H7 (cell line): ENCODE results near the gene ADAMTSL1. TPM values are rescaled to one million over a fixed set of nuclear protein-coding genes. Genes with fewer than 3 reads are reported as not detected.

Experiments
- DNase-seq: peaks from one replicate; pipeline ENCODE4 v3.0.0; 2012
- H3K27me3 ChIP-seq: 2 replicates; pipeline ENCODE4 v1.6.0; 2011; ENCODE audit warnings: mild to moderate bottlenecking, low read length; ENCODE audit not compliant: control insufficient read depth, insufficient read depth
- H3K36me3 ChIP-seq: replicated peaks from 2 replicates; pipeline ENCODE4 v1.5.1; 2011; ENCODE audit warnings: low read length; ENCODE audit not compliant: control insufficient read depth, insufficient read depth
- H3K4me3 ChIP-seq: 2 replicates; pipeline ENCODE4 v1.5.1; 2011; ENCODE audit warnings: low read depth, mild to moderate bottlenecking, control low read depth, low read length, moderate library complexity; ENCODE audit not compliant: insufficient read depth
- total RNA-seq: library from RNA; depleted of rRNA; stranded (reverse); fragments of >200 nt; shearing (Covaris generic); gene quantifications from 2 replicates; pipeline ENCODE4 v1.2.3, GENCODE V29; 2014

The ADAMTSL1 gene
- total RNA-seq, 1 experiment from 2014 or later, result 1.8 TPM

DNA sequence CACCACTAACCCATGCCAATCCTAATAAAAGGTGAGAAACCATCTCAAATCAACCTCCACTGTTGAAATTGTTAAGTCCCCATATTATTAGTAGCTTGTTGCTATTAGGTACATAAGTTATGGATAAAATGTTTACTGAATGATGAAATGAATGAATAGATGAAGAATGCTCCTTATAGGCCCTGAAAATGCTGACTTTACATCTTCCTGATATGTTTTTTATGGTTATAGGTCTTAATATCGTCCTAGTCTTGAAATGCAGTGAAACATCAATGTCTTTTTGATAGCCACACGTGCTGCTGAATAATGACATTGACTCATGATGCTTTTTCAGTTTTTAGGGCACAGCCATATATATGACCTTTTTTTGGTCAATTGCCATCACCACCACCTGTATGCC lies 281.3 kb downstream of the ADAMTSL1 start:
- no peaks in the 10 kb centered on the region for H3K36me3 ChIP-seq

DNA sequence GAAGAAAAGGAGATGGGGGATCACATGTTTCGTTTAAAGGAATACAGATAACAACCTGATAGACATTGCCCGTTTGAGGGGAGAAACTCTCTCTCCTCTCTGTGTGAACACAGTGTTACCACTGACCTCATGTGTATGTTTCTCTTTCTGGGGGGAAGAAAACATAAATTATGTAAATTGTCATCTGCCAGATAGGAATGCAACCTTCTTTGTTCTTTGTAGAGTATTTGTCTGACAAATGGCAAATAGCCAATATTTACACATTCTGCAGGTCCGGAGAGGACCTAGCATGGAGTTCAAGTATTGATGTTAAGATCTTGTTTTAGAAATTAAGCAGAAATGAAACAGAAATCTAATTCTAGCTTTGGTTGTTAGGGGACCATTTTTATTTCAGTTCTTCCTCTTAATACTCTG lies 282.8 kb downstream of the ADAMTSL1 start:
- DNase-seq, result no peak
- Histone ChIP-seq H3K4me3 (no peak overlapping the region), H3K36me3 (no peaks in the 10 kb centered on the region), H3K27me3 (no peaks in the 10 kb centered on the region)

More for the DNA sequence above, 281.3 kb downstream of the ADAMTSL1 start:
- no peak for DNase-seq
- H3K4me3 ChIP-seq, result no peak overlapping the region
- H3K27me3 ChIP-seq, result no peaks in the 10 kb centered on the region

DNA sequence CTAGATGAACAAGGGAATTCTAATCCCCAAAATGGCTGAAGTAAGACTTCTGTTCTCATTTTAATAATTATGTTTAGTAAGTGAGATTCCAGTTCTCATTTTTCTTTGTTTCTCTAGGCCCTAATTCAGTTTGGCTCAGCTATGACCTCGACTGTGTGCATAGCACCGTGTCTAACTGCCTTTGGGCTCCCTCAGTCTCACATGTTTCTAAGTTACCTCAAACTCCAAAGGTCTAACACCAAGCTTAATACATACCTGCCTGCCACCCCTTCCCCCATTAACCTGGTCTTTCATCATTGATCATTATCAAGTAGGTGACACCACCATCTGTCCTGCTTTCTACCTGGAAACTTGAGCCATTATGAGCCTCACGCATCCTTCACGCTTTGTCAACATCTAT lies 285.9 kb downstream of the ADAMTSL1 start:
- Histone ChIP-seq H3K4me3 (no peak overlapping the region), H3K27me3 (no peaks in the 10 kb centered on the region), H3K36me3 (no peaks in the 10 kb centered on the region)
- no peak for DNase-seq

DNA sequence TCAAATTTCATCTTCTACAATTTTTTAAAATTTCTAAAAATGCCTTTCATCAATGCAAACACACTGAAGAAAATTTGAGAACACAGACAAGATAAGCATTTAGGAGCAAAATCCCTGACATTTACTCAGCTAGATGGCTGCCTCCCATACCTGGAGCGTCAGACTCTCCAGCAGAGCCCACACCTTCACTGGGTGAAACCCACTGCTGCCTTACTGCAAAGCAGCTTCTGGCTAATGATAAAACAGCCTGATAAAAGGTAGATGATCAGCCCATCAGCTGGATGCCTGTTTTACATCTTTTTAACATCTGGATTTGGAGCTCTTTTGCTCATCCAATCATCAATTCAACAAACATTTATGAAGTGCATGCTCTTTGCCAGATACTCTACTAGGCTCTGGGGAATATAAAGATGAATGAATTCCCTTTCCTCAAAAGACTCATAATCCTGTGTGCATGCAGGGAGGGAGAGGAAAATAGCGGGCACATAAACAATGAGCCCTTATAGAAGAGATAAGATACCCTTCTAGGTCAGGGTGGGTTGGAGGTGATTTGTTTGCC lies 287.9 kb downstream of the ADAMTSL1 start:
- H3K27me3 ChIP-seq, result no peaks in the 10 kb centered on the region
- no peak overlapping the region for H3K4me3 ChIP-seq
- no peak for DNase-seq
- H3K36me3 ChIP-seq, result no peaks in the 10 kb centered on the region

DNA sequence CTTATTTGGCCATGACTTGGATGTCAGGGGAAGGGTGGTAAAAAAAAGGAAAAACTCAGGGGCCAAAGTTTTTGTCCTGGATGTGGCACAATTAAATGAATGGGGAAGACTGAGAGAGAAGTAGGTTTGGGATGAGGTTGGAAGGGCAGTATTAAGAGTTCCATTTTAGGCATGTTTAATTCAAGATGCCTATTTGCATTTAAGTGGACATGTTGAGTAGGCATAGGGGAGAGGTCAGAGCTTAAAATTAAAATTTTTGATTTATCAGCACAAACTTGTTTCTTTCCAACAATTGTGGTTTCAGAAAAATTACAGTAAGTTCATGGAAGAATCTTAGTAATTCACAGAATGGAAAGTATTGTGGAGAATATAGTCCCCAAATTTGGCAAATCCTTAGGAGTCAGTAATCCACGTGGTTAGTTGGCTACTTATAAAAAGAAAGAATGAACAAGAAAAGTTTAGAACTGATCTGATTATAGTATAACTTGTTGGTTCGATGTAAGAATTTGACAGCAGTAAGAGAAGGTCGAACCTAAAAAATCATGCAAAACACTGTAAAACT lies 293.1 kb downstream of the ADAMTSL1 start:
- no peak for DNase-seq

DNA sequence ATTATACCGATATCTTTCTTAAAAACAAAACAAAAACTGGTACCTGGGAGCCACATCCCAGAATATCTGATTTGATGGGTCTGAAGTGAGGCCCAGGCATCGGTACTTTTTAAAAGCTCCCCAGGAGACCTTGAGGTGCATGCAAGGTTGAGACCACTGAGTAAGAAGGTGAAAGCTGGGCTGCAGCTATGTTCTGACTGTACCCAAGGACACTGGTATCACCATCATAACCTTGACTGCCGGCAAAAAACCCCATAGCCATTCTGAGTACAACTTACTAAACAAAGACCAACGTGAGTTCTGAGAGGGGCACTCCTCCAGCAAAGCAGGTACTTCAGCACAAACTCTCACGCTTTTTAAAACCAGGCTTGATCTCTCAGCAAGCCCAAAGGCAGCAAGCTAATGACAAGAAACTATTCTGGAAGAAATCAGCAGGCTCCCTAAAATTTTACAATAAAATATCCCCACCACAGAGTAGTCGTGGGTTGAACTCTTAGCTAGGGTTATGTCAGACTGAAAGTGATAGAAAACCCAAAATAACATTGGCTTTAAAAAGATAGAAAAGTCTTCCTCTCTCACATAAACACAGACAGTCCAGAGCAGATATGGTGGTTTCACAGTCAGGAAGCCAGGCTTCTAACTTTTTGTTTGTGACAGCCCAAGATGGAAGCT lies 295.1 kb downstream of the ADAMTSL1 start:
- no peaks in the 10 kb centered on the region for H3K27me3 ChIP-seq
- no peaks in the 10 kb centered on the region for H3K36me3 ChIP-seq
- no peak for DNase-seq
- no peak overlapping the region for H3K4me3 ChIP-seq

More for the DNA sequence above, 293.1 kb downstream of the ADAMTSL1 start:
- no peaks in the 10 kb centered on the region for H3K27me3 ChIP-seq
- H3K4me3 ChIP-seq, result no peak overlapping the region
- H3K36me3 ChIP-seq, result no peaks in the 10 kb centered on the region

DNA sequence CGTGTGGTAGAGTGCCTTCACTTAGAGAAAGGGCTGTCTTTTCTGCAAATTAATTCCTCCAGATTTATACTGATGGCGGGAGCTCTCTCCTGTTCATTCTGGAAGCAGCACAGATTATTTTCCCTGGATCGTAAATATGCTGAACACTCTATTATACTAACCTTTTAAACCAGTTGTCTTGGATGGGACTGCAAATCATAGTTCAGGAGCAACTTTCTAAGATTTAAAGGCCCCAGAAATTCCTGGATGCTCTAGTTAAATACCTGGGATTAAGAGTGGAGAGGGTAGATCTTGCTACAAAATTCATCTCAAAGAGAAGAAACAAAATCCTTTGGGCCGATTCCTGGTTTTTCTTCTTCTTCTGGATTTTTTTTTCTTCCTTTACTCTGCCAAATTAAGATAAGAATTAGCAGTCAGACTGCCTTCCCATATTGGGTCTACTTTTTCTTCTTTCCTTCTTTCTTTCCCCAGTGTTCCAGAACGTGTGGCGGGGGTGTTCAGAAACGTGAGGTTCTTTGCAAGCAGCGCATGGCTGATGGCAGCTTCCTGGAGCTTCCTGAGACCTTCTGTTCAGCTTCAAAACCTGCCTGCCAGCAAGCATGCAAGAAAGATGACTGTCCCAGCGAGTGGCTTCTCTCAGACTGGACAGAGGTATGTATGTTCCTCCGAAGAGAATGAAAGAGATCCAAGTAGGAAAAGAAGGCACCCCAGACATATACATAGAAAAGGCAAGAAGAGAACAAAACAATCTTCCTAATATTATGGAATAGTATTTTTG lies 296.4 kb downstream of the ADAMTSL1 start:
- H3K36me3 ChIP-seq, result no peaks in the 10 kb centered on the region
- no peak overlapping the region for H3K4me3 ChIP-seq
- DNase-seq, result no peak
- no peaks in the 10 kb centered on the region for H3K27me3 ChIP-seq

DNA sequence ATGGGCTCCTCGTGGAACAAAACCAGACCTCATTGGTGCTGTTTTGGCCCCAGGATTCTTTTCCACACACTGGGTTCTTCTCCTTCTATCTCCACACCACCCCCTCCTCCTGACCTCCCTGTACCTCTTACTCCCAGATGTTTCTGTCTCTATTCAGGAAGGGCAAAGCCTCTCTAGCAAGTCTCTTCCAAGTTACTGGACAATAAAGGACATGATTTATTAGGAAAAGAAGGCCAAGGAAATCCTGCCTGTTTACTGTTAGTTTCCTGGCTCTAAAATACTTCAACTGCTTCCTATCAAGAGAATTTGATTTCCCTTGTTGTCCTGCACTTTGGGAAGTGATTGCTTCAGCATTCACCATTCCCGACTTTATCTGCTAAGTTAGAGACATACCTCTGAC lies 297.1 kb downstream of the ADAMTSL1 start:
- H3K27me3 ChIP-seq, result no peaks in the 10 kb centered on the region
- H3K36me3 ChIP-seq, result no peaks in the 10 kb centered on the region
- H3K4me3 ChIP-seq, result no peak overlapping the region
- DNase-seq, result no peak

DNA sequence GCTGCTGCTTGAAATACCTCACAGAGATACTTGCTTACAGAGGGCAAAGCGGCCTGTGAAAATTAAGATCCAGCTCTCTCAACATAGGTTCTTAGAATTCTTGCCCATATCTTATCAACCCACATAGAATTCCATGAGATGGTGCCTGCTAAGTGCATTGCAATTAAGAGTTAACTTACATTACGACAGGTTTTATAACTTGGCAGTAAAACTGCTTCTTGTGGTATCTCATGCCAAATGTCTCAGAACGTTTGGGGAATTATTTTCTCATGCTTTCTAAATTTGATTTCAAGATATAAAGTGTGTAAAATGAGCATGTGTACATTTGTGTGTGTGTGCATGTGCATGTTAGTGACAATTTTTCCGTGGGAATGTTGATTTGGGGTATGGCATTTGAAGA lies 297.8 kb downstream of the ADAMTSL1 start:
- no peak for DNase-seq
- no peak overlapping the region for H3K4me3 ChIP-seq
- no peaks in the 10 kb centered on the region for H3K36me3 ChIP-seq
- H3K27me3 ChIP-seq, result no peaks in the 10 kb centered on the region

DNA sequence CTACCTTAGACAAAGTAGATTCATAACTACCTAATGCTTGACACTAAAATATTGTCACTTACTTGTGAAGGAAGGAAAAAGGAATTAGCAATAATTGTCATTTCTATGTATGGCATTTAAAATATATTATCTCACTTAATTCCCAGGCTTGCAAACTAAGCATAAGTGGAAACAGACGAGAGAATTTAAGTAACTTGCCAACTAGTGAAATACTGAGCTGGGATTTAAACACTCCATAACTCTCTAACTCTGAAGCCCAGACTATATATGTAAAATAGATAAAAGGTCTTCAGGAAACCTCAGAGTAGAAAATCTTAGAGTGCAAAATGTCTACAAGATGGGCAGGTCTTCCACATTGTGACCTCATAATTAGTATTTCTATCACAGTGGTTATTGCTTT lies 301.3 kb downstream of the ADAMTSL1 start:
- Histone ChIP-seq H3K4me3 (no peak overlapping the region), H3K36me3 (no peaks in the 10 kb centered on the region), H3K27me3 (no peaks in the 10 kb centered on the region)
- DNase-seq, result no peak

DNA sequence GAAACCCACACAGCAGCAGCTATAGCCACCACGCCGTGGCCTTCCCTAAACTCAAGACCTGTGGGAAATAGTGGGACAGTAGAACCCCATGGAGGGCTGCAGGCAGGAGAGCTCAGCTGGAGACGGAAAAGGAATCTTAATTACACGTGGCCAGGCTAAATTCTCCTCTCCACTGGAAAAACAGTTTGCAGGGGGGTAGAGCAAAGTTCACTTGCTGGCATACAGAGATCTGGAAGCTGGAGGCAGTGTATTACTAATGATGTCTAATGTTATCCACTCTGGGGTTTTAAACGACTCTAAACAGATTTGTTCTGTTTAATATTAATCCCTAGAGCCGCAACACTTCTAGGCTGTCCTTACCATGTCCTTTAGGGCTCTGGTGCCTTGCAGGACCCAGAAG lies 302.0 kb downstream of the ADAMTSL1 start:
- no peaks in the 10 kb centered on the region for H3K27me3 ChIP-seq
- H3K4me3 ChIP-seq, result no peak overlapping the region
- DNase-seq, result no peak
- no peaks in the 10 kb centered on the region for H3K36me3 ChIP-seq

DNA sequence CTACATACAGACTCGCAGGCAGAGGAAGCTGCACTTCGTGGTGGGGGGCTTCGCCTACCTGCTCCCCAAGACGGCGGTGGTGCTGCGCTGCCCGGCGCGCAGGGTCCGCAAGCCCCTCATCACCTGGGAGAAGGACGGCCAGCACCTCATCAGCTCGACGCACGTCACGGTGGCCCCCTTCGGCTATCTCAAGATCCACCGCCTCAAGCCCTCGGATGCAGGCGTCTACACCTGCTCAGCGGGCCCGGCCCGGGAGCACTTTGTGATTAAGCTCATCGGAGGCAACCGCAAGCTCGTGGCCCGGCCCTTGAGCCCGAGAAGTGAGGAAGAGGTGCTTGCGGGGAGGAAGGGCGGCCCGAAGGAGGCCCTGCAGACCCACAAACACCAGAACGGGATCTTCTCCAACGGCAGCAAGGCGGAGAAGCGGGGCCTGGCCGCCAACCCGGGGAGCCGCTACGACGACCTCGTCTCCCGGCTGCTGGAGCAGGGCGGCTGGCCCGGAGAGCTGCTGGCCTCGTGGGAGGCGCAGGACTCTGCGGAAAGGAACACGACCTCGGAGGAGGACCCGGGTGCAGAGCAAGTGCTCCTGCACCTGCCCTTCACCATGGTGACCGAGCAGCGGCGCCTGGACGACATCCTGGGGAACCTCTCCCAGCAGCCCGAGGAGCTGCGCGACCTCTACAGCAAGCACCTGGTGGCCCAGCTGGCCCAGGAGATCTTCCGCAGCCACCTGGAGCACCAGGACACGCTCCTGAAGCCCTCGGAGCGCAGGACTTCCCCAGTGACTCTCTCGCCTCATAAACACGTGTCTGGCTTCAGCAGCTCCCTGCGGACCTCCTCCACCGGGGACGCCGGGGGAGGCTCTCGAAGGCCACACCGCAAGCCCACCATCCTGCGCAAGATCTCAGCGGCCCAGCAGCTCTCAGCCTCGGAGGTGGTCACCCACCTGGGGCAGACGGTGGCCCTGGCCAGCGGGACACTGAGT lies 303.2 kb downstream of the ADAMTSL1 start:
- Histone ChIP-seq H3K4me3 (no peak overlapping the region), H3K36me3 (no peaks in the 10 kb centered on the region), H3K27me3 (no peaks in the 10 kb centered on the region)
- peak; percentile 16 for DNase-seq

DNA sequence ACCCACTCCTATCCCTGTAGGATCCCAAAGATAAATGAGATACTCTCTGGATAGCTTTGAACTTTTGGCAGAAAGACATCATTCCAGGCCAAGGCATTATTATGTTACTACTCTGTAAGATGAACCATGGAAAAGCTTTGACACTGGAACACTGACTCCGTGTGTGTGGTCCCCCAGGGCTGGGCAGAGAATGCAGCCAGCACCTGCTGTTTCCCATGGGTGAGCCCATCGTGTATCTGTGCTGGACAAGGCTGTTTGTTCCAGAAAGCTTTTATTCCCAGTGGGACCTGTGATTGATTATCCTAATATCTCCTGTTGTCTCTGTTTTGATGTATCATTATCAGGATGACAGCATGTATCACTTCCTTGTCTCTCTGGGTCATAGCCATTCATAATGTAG lies 304.2 kb downstream of the ADAMTSL1 start:
- no peaks in the 10 kb centered on the region for H3K36me3 ChIP-seq
- H3K4me3 ChIP-seq, result no peak overlapping the region
- no peaks in the 10 kb centered on the region for H3K27me3 ChIP-seq
- DNase-seq, result no peak

DNA sequence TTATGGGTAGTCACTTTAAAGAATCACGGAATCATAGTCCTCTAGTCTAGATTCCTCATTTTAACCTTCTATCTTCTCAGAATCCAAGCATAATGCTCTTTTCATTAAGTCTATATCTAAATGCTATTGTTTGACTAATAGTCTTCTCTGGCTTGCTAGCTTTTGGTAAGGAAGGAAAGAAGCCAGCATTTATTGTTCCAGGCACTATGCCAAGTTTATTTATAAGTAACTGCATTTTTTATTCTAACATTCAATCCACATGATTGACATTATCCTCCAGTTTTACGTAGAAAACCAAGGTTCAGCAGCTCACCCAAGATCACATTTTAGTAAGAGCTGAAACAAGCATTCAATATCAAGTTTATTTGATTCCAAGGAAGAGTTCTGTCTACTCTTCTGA lies 304.9 kb downstream of the ADAMTSL1 start:
- DNase-seq, result no peak
- no peaks in the 10 kb centered on the region for H3K36me3 ChIP-seq
- no peaks in the 10 kb centered on the region for H3K27me3 ChIP-seq
- H3K4me3 ChIP-seq, result no peak overlapping the region
